Upper lobe of left lung (tissue), 4 donors: ENCODE results near the gene TM4SF4.
"Not testable (repeated sequence)": the region's sequence is repeated elsewhere in the genome, so short reads cannot be mapped to it uniquely, and the experiment has no call there.

Source experiments
- EP300 ChIP-seq, 4 donors: sonication (generic); formaldehyde crosslinking; IDR thresholded peaks; one replicate each; pipeline ENCODE4 v1.5.1; 2017; ENCODE audit warnings: antibody characterized with exemption in 4 of 4, control low read depth in 2 of 4
- POLR2A ChIP-seq, 4 donors: fragments of 450-650 bp; IDR thresholded peaks; one replicate each; pipeline ENCODE4 v1.5.1; 2016 to 2017; ENCODE audit warnings: antibody characterized with exemption in 4 of 4, mild to moderate bottlenecking in 2 of 4
- POLR2AphosphoS5 ChIP-seq, 2 donors: sonication (generic); formaldehyde crosslinking; IDR thresholded peaks; one replicate each; pipeline ENCODE4 v1.5.1; 2017; ENCODE audit warnings: antibody characterized with exemption in 2 of 2
- TF ChIP-seq, protein P1 (sequence below), 6 experiments: fragments of 450-650 bp in 4 of 6; fragments of 200-600 bp in 2 of 6; sonication (generic) in 2 of 6; IDR thresholded peaks; one replicate each; pipeline ENCODE4 v1.5.1; 2016 to 2019; ENCODE audit warnings: antibody characterized with exemption in 6 of 6

- TF ChIP-seq, protein P1, sequence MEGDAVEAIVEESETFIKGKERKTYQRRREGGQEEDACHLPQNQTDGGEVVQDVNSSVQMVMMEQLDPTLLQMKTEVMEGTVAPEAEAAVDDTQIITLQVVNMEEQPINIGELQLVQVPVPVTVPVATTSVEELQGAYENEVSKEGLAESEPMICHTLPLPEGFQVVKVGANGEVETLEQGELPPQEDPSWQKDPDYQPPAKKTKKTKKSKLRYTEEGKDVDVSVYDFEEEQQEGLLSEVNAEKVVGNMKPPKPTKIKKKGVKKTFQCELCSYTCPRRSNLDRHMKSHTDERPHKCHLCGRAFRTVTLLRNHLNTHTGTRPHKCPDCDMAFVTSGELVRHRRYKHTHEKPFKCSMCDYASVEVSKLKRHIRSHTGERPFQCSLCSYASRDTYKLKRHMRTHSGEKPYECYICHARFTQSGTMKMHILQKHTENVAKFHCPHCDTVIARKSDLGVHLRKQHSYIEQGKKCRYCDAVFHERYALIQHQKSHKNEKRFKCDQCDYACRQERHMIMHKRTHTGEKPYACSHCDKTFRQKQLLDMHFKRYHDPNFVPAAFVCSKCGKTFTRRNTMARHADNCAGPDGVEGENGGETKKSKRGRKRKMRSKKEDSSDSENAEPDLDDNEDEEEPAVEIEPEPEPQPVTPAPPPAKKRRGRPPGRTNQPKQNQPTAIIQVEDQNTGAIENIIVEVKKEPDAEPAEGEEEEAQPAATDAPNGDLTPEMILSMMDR (IDR thresholded peaks at IDR 0.05), result not testable (repeated sequence)
- not testable (repeated sequence) for TF ChIP-seq POLR2AphosphoS5, EP300, POLR2A (IDR thresholded peaks at IDR 0.05)
These were observed 29.6 kb upstream of the TM4SF4 start for GRCh38 chr3:149444867-149445266.
